Adipocyte (in vitro differentiated cells): ENCODE results near the gene MROH2A.
"Not testable (repeated sequence)": the region's sequence is repeated elsewhere in the genome, so short reads cannot be mapped to it uniquely, and the experiment has no call there.

Experiments used
- DNase-seq: peaks from one replicate; pipeline ENCODE4 v3.0.0-alpha.2; 2015; ENCODE audit warnings: low read depth
- H3K27me3 ChIP-seq: replicated peaks from 2 replicates; pipeline ENCODE4 v1.7.0; 2013; ENCODE audit warnings: mild to moderate bottlenecking, low read length, moderate library complexity; ENCODE audit not compliant: control insufficient read depth, insufficient read depth
- H3K36me3 ChIP-seq: 2 replicates; pipeline ENCODE4 v1.7.0; 2013; ENCODE audit warnings: low read length, mild to moderate bottlenecking, moderate library complexity; ENCODE audit not compliant: control insufficient read depth, insufficient read depth, severe bottlenecking
- H3K4me1 ChIP-seq: 2 replicates; pipeline ENCODE4 v1.7.0; 2013; ENCODE audit warnings: mild to moderate bottlenecking, low read length, moderate library complexity; ENCODE audit not compliant: control insufficient read depth, insufficient read depth
- H3K4me3 ChIP-seq: 2 replicates; pipeline ENCODE4 v1.7.0; 2013; ENCODE audit warnings: mild to moderate bottlenecking, low read length, moderate library complexity
- H3K9ac ChIP-seq: 2 replicates; pipeline ENCODE4 v1.7.0; 2013; ENCODE audit warnings: mild to moderate bottlenecking, low read length, moderate library complexity
- H3K9me3 ChIP-seq: 2 replicates; pipeline ENCODE4 v1.7.0; 2013; ENCODE audit warnings: mild to moderate bottlenecking, low read length, moderate library complexity; ENCODE audit not compliant: control insufficient read depth

MROH2A gene

GRCh38 chr2:233751212-233752009 is 26.7 kb upstream of the MROH2A start:
- H3K9ac ChIP-seq, H3K4me3 ChIP-seq, H3K36me3 ChIP-seq, H3K9me3 ChIP-seq, DNase-seq, H3K4me1 ChIP-seq, H3K27me3 ChIP-seq: not testable (repeated sequence)

DNA sequence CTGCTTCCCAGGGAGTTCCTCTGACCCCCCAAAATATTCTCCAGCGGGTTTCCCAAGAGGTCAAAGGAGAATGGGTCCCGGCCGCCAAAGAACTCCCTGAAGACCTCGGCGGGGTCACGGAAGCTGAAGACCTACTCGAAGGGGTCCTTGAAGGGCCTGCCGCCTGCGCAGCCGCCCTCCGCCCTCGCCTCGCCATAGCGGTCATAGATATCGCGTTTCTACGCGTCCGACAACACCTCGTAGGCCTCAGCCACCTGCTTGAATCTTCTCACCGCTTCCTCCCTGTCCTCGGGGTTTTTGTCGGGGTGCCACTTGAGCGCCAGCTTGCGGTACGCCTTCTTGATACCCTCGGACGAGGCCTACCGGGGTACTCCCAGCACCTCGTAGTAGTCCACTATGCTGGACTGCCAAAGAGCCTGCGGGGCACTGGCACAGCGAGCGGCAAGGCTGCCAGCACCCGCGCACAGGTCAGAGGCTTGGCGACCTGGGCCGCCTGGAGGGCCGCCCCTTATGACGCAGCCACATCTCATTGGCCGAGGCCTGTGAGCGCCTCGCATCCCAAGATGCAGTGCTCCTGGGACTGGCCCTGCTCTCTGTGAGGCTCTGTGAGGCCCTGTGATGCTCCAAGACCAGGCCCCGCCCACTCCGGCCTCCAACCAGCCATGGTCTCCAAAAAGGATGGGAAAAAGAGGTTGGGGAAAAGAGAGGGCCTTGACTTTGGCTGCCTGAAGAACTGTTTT is 23.1 kb upstream of the MROH2A start:
- Histone ChIP-seq H3K4me1 (no peaks in the 10 kb centered on the region), H3K9ac (no peak overlapping the region), H3K4me3 (no peak overlapping the region), H3K27me3 (no peaks in the 10 kb centered on the region), H3K36me3 (no peaks in the 10 kb centered on the region), H3K9me3 (peaks cover 8% of the 10 kb centered on the region)
- no peak for DNase-seq

GRCh38 chr2:233756429-233757081 is 21.6 kb upstream of the MROH2A start:
- no peak for DNase-seq
- H3K27me3 ChIP-seq: no peaks in the 10 kb centered on the region
- H3K9ac ChIP-seq: no peak overlapping the region
- peaks cover 7% of the 10 kb centered on the region for H3K4me1 ChIP-seq
- H3K9me3 ChIP-seq: peaks cover 4% of the 10 kb centered on the region
- H3K36me3 ChIP-seq: no peaks in the 10 kb centered on the region
- H3K4me3 ChIP-seq: no peak overlapping the region

DNA sequence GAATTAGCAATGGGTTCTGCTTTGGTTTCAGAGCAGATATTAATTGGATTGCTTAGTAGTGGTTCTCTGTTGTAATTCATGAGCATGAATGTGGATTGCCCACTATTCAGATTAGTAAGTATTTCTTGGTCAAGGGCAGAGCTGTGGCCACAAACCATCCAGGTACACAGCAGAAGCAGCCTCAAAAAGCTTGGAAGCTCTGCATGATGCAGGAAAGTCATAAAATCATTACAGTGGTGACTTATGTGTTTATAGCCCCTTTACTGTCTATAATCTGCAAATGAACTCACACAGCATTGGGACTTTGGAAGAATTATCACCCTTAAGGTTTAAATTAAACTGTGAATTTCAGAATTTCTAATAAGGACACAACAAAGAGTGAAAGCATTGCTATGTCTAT is 20.0 kb upstream of the MROH2A start:
- Histone ChIP-seq H3K27me3 (no peaks in the 10 kb centered on the region), H3K4me1 (peaks cover 9% of the 10 kb centered on the region), H3K9me3 (peaks cover 4% of the 10 kb centered on the region), H3K4me3 (no peak overlapping the region), H3K36me3 (no peaks in the 10 kb centered on the region), H3K9ac (no peak overlapping the region)
- DNase-seq: no peak

DNA sequence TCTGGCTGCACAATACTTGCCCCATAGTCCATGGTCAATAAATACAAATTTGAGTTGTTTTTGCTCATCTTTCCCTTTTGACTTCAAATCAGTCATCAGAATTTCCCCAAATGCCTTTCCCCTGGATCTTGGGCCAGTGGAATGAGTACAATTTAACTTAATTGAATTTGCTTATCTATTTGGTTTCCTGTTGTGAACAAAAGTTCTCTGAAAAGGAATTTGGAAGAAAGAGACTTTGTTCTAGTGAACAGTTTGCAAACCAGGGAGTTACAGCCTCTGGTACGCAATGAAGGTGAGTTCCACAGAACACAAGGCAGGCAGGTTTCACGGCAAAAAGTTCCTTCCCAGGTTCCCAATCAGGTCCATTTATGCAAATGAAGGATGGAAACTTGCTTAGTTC is 19.3 kb upstream of the MROH2A start:
- Histone ChIP-seq H3K4me1 (peaks cover 9% of the 10 kb centered on the region), H3K9me3 (no peaks in the 10 kb centered on the region), H3K36me3 (no peaks in the 10 kb centered on the region), H3K27me3 (no peaks in the 10 kb centered on the region), H3K9ac (no peak overlapping the region), H3K4me3 (no peak overlapping the region)
- peak; percentile 30 for DNase-seq

- Histone ChIP-seq H3K27me3 (no peaks in the 10 kb centered on the region), H3K4me3 (no peak within 1 kb of the TSS), H3K9ac (no peak within 1 kb of the TSS), H3K9me3 (no peaks in the 10 kb centered on the region), H3K36me3 (no peaks in the 10 kb centered on the region), H3K4me1 (peaks cover 19% of the 10 kb centered on the region)
- DNase-seq: no peak
These were observed 18.1 kb upstream of the MROH2A start, which contains the start of gene UGT1A1 for GRCh38 chr2:233760043-233760442. Gene UGT1A1, plus strand, starts transcription at chr2:233760270. Its CDS starts 18 bp downstream, at chr2:233760288.

GRCh38 chr2:233761040-233761769 is 16.9 kb upstream of the MROH2A start:
- DNase-seq: peak; percentile 33
- Histone ChIP-seq H3K27me3 (no peaks in the 10 kb centered on the region), H3K9me3 (no peaks in the 10 kb centered on the region), H3K4me3 (no peak overlapping the region), H3K36me3 (no peaks in the 10 kb centered on the region), H3K4me1 (peaks cover 19% of the 10 kb centered on the region), H3K9ac (no peak overlapping the region)

DNA sequence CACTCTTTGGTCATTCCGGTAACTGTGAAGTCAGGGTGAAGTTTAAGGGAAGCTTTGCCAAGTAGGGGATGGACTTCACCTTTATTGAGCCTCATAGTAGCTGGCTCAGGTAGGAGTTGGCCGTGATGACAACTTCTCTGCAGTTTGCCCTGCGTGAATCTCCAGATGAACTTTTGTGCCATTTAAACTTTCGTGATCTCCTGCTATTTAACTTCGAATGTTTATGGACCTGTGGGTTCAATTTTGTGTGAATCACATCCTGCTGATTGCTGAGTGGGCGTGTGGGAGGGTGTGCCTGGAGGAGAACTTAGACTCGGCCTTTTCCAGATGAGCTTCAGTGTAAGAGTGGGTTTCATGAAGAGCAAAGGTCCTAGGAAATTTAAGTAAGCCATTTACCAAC is 13.9 kb upstream of the MROH2A start:
- H3K9me3 ChIP-seq: no peaks in the 10 kb centered on the region

GRCh38 chr2:233764761-233765160 is 13.4 kb upstream of the MROH2A start:
- peaks cover 19% of the 10 kb centered on the region for H3K4me1 ChIP-seq
- H3K36me3 ChIP-seq: no peaks in the 10 kb centered on the region
- H3K9me3 ChIP-seq: no peaks in the 10 kb centered on the region
- no peak for DNase-seq
- no peaks in the 10 kb centered on the region for H3K27me3 ChIP-seq
- H3K9ac ChIP-seq: no peak overlapping the region
- no peak overlapping the region for H3K4me3 ChIP-seq

More for the DNA sequence above, 13.9 kb upstream of the MROH2A start:
- H3K9ac ChIP-seq: no peak overlapping the region
- peaks cover 19% of the 10 kb centered on the region for H3K4me1 ChIP-seq
- no peak overlapping the region for H3K4me3 ChIP-seq
- peak; percentile 52 for DNase-seq
- H3K36me3 ChIP-seq: no peaks in the 10 kb centered on the region
- H3K27me3 ChIP-seq: no peaks in the 10 kb centered on the region

DNA sequence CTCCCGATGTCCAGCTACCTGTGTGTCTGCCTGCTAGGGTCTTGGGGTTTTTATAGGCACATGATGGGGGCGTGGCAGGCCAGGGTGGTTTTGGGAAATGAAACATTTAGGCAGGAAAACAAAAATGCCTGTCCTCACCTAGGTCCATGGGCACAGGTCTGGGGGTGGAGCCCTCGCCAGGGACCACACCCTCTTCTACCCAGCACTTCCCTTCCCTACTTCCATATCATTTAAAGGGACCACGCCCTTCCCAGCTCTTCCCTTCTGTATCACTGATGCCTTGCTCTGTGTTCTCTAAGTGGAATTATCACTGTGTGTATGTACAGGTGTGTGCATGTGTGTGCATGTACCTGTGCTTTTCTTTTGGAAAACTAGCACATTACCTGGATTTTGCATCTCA is 11.7 kb upstream of the MROH2A start:
- H3K4me1 ChIP-seq: peaks cover 14% of the 10 kb centered on the region
- DNase-seq: no peak
- no peaks in the 10 kb centered on the region for H3K27me3 ChIP-seq
- H3K4me3 ChIP-seq: no peak overlapping the region
- H3K9me3 ChIP-seq: no peaks in the 10 kb centered on the region
- no peaks in the 10 kb centered on the region for H3K36me3 ChIP-seq
- H3K9ac ChIP-seq: no peak overlapping the region

DNA sequence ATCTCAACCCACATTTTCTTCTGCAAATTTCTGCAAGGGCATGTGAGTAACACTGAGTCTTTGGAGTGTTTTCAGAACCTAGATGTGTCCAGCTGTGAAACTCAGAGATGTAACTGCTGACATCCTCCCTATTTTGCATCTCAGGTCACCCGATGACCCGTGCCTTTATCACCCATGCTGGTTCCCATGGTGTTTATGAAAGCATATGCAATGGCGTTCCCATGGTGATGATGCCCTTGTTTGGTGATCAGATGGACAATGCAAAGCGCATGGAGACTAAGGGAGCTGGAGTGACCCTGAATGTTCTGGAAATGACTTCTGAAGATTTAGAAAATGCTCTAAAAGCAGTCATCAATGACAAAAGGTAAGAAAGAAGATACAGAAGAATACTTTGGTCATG is 10.1 kb upstream of the MROH2A start:
- Histone ChIP-seq H3K36me3 (no peaks in the 10 kb centered on the region), H3K4me3 (no peak overlapping the region), H3K27me3 (no peaks in the 10 kb centered on the region), H3K9ac (no peak overlapping the region), H3K4me1 (peaks cover 9% of the 10 kb centered on the region), H3K9me3 (no peaks in the 10 kb centered on the region)
- DNase-seq: no peak
